ENCODE results near the gene KCNN3. TPM values are rescaled to one million over a fixed set of nuclear protein-coding genes. Genes with fewer than 3 reads are reported as not detected.

KCNN3 gene
- total and polyA plus RNA-seq, 2 of the 8 experiments (the other 6 are each of a cell fraction or from before 2014, with no cell fraction given): 2.8 to 3.7 TPM

GRCh38 chr1:154695985-154696384 lies 174.1 kb downstream of the KCNN3 start:
- no peak overlapping the region for H4K91ac ChIP-seq (replicated peaks; ENCODE audit: insufficient read length, low read length)
- no peak overlapping the region for H3K4me3 ChIP-seq (ENCODE audit: extremely low read depth in 1 of 4, insufficient read depth in 2 of 4, low read depth in 3 of 4, low read length in 4 of 4)
- no peak overlapping the region for H2AFZ ChIP-seq (ENCODE audit: low read length)
- no peak overlapping the region for H3K9ac ChIP-seq (replicated peaks in 1 of 4; ENCODE audit: extremely low read depth in 1 of 4, low read depth in 3 of 4, low read length in 3 of 4)
- no peak overlapping the region for H2BK5ac ChIP-seq (ENCODE audit: low read depth, low read length)
- TF ChIP-seq RAD21 (IDR thresholded peaks at IDR 0.05 in 1 of 2, conservative IDR thresholded peaks at IDR 0.05 in 1 of 2; ENCODE audit: low read depth in 2 of 2, low read length in 2 of 2) (peak; percentile 37 to 48), RBBP5 (IDR thresholded peaks at IDR 0.05; ENCODE audit: borderline replicate concordance, low read depth, low read length) (no peak), MAFK (IDR thresholded peaks at IDR 0.05; ENCODE audit: low read depth, low read length) (no peak)
- TF ChIP-seq, protein P1, sequence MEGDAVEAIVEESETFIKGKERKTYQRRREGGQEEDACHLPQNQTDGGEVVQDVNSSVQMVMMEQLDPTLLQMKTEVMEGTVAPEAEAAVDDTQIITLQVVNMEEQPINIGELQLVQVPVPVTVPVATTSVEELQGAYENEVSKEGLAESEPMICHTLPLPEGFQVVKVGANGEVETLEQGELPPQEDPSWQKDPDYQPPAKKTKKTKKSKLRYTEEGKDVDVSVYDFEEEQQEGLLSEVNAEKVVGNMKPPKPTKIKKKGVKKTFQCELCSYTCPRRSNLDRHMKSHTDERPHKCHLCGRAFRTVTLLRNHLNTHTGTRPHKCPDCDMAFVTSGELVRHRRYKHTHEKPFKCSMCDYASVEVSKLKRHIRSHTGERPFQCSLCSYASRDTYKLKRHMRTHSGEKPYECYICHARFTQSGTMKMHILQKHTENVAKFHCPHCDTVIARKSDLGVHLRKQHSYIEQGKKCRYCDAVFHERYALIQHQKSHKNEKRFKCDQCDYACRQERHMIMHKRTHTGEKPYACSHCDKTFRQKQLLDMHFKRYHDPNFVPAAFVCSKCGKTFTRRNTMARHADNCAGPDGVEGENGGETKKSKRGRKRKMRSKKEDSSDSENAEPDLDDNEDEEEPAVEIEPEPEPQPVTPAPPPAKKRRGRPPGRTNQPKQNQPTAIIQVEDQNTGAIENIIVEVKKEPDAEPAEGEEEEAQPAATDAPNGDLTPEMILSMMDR (IDR thresholded peaks at IDR 0.05; ENCODE audit: control extremely low read depth in 1 of 3, insufficient read depth in 1 of 3, low read depth in 1 of 3, low read length in 3 of 3): peak in 2 of 3 experiments; percentile 32 to 39; a peak in 2 of 4 replicates
- no peak overlapping the region for H2BK15ac ChIP-seq (ENCODE audit: low read length)
- H3K4ac ChIP-seq (replicated peaks; ENCODE audit: insufficient read length, low read depth, low read length): no peak overlapping the region
- H3K23me2 ChIP-seq (ENCODE audit: low read depth, low read length): no peaks in the 10 kb centered on the region
- H3K79me2 ChIP-seq (ENCODE audit: control insufficient read depth in 1 of 2, insufficient read depth in 2 of 2, low read length in 2 of 2): no peaks in the 10 kb centered on the region
- no peaks in the 10 kb centered on the region for H3K9me3 ChIP-seq (ENCODE audit: insufficient read depth in 2 of 2, low read depth in 1 of 2, low read length in 1 of 2)
- H3K27me3 ChIP-seq (replicated peaks in 1 of 4; ENCODE audit: control insufficient read depth in 3 of 4, extremely low read depth in 1 of 4, insufficient read depth in 3 of 4, low read length in 3 of 4): peaks cover 0 to 1% (median 0%) of the 10 kb centered on the region in 4 experiments; a peak in 1 of 7 replicates
- no peaks in the 10 kb centered on the region for H3K4me1 ChIP-seq (replicated peaks in 1 of 4; ENCODE audit: control insufficient read depth in 3 of 4, insufficient read depth in 4 of 4, low read length in 3 of 4)
- H3K18ac ChIP-seq (ENCODE audit: extremely low read depth, low read length): no peak overlapping the region
- H3K4me2 ChIP-seq (ENCODE audit: insufficient read depth in 1 of 2, low read depth in 2 of 2, low read length in 2 of 2): no peak overlapping the region
- DNase-seq (ENCODE audit: low read depth in 1 of 2, low spot score in 2 of 2) (no peak), FAIRE-seq (no peak)
- no peak overlapping the region for H3K23ac ChIP-seq (ENCODE audit: insufficient read length)
- no peak overlapping the region for H2AK5ac ChIP-seq (ENCODE audit: low read depth, low read length)
- no peak overlapping the region for H4K8ac ChIP-seq (ENCODE audit: extremely low read depth, insufficient read depth, low read length)
- no peak overlapping the region for H2BK12ac ChIP-seq (ENCODE audit: low read depth, low read length)
- H3K79me1 ChIP-seq (ENCODE audit: low read depth, low read length): no peaks in the 10 kb centered on the region
- H2BK120ac ChIP-seq (replicated peaks; ENCODE audit: low read depth, low read length): no peak overlapping the region
- WGBS, 2 experiments (ENCODE audit: extremely low coverage in 1 of 2, insufficient coverage in 1 of 2, insufficient read length in 1 of 2, insufficient replicate concordance in 2 of 2, low coverage in 1 of 2, low lambda C conversion rate in 2 of 2, missing lambda C conversion rate in 1 of 2): 68% methylated on average over 2 of the region's 2 CpGs; no CpG with 5 or more reads in 1 of the 2 experiments
- H3K27ac ChIP-seq (ENCODE audit: low read depth, low read length): no peak overlapping the region
- H4K20me1 ChIP-seq (replicated peaks in 1 of 2; ENCODE audit: control insufficient read depth in 1 of 2, insufficient read depth in 2 of 2, low read length in 2 of 2): no peaks in the 10 kb centered on the region
- H3K56ac ChIP-seq (replicated peaks; ENCODE audit: insufficient read length, low read depth, low read length): no peak overlapping the region
- ChIA-PET POLR2A (ENCODE audit: partially characterized antibody) (no interaction called here), CTCF (ENCODE audit: partially characterized antibody) (interaction anchor here (0.7 to 1.6 kb wide), 5 partner anchors 20 to 619 kb away, joined by 3 to 6 read pairs (median 3); no protein-coding TSS in a partner anchor)
- no peaks in the 10 kb centered on the region for H3K36me3 ChIP-seq (ENCODE audit: control insufficient read depth in 2 of 4, insufficient read depth in 4 of 4, low read length in 3 of 4)
- H3K14ac ChIP-seq (ENCODE audit: insufficient read length): no peak overlapping the region
- H4K5ac ChIP-seq (ENCODE audit: insufficient read length, low read depth, low read length): no peak overlapping the region
- no peak overlapping the region for H2BK20ac ChIP-seq (ENCODE audit: low read length)
